ENCODE results near the gene SLC19A3.

- TF ChIP-seq POLR2AphosphoS5 (IDR thresholded peaks at IDR 0.05; ENCODE audit: low read depth, low read length) = no peak
- no peak for TF ChIP-seq POLR2A (IDR thresholded peaks at IDR 0.05; ENCODE audit: low read depth, low read length)
- TF ChIP-seq POU2F2 (IDR thresholded peaks at IDR 0.05; ENCODE audit: low read depth, low read length) = no peak
- TF ChIP-seq TAF1 (IDR thresholded peaks at IDR 0.05; ENCODE audit: low read depth, low read length) = no peak
- TF ChIP-seq SPI1 (IDR thresholded peaks at IDR 0.05; ENCODE audit: low read depth, low read length) = no peak
- TF ChIP-seq PAX5 (IDR thresholded peaks at IDR 0.05; ENCODE audit: insufficient read depth, low read length, severe bottlenecking) = no peak
Measured at GRCh38 chr2:227728035-227728434, 10.2 kb upstream of the SLC19A3 start, which contains the start of gene SCYGR7.

Measured in GM12891 (cell line).